Testis (tissue), 2 donors: ENCODE results near the gene PIN4.

Source experiments
- CTCF ChIP-seq, 3 experiments: fragments of 450-650 bp in 2 of 3; fragments of 200-600 bp in 1 of 3; sonication (generic) in 1 of 3; IDR thresholded peaks; one replicate each; pipeline ENCODE4 v1.5.1; 2016 to 2019; ENCODE audit warnings: antibody characterized with exemption in 3 of 3, mild to moderate bottlenecking in 2 of 3, moderate library complexity in 1 of 3
- POLR2A ChIP-seq: fragments of 450-650 bp; IDR thresholded peaks from one replicate; pipeline ENCODE4 v1.6.1; 2017; ENCODE audit warnings: antibody characterized with exemption, mild to moderate bottlenecking, moderate library complexity

GRCh38 chrX:72132456-72132855 lies 49.1 kb upstream of the PIN4 start:
- TF ChIP-seq CTCF (IDR thresholded peaks at IDR 0.05) (no peak), POLR2A (no peak)
